ENCODE measurements around the gene DOCK7. TPM values are rescaled to one million over a fixed set of nuclear protein-coding genes. Genes with fewer than 3 reads are reported as not detected.
"Not testable (repeated sequence)": the region's sequence is repeated elsewhere in the genome, so short reads cannot be mapped to it uniquely, and the experiment has no call there.

The DOCK7 gene
- total RNA-seq, 1 experiment from 2014 or later = 43.6 TPM

DNA sequence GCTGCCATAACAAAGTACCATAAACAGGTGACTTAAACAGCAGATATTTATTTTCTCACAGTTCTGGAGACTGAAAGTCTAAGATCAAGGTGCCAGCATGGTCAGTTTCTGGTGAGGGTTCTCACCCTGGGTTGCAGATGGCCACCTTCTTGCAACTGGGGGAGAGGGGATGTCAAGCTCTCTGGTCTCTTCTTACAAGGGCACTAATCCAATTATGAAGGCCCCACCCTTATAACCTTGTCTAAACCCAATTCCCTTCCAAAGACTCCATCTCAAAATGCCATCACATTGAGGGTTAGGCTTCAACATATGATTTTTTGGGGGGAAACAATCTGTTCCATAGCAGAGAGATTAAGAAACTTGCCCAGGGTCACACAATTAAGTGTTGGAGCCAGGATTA lies 115.7 kb downstream of the DOCK7 start:
- DNase-seq = no peak
- Mint-ChIP-seq H3K9me3 (ENCODE audit: unreplicated experiment) (peaks cover 11% of the 10 kb centered on the region), H3K27me3 (ENCODE audit: insufficient read depth, unreplicated experiment) (no peaks in the 10 kb centered on the region), H3K36me3 (ENCODE audit: insufficient read depth, unreplicated experiment) (peaks cover 14% of the 10 kb centered on the region), H3K27ac (ENCODE audit: unreplicated experiment) (no peak overlapping the region), H3K4me1 (ENCODE audit: low read depth, unreplicated experiment) (no peaks in the 10 kb centered on the region), H3K4me3 (ENCODE audit: unreplicated experiment) (no peak overlapping the region)
- BruUV-seq (replicated peaks) = no TSS peak
- no peak overlapping the region for H3K4me3 ChIP-seq (ENCODE audit: low read depth, low read length)
- ChIA-PET POLR2A (no interaction called here), CTCF (no interaction called here)
- no peaks in the 10 kb centered on the region for H3K36me3 ChIP-seq (ENCODE audit: control insufficient read depth, insufficient read depth, low read length)
- intact Hi-C loops (cut with micrococcal nuclease; ENCODE audit: unreplicated experiment) = no loop called here
- H3K4me1 ChIP-seq = no peaks in the 10 kb centered on the region
- TF ChIP-seq, protein P1, sequence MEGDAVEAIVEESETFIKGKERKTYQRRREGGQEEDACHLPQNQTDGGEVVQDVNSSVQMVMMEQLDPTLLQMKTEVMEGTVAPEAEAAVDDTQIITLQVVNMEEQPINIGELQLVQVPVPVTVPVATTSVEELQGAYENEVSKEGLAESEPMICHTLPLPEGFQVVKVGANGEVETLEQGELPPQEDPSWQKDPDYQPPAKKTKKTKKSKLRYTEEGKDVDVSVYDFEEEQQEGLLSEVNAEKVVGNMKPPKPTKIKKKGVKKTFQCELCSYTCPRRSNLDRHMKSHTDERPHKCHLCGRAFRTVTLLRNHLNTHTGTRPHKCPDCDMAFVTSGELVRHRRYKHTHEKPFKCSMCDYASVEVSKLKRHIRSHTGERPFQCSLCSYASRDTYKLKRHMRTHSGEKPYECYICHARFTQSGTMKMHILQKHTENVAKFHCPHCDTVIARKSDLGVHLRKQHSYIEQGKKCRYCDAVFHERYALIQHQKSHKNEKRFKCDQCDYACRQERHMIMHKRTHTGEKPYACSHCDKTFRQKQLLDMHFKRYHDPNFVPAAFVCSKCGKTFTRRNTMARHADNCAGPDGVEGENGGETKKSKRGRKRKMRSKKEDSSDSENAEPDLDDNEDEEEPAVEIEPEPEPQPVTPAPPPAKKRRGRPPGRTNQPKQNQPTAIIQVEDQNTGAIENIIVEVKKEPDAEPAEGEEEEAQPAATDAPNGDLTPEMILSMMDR (IDR thresholded peaks at IDR 0.05; ENCODE audit: insufficient read depth in 1 of 2, low read depth in 1 of 2, low read length in 1 of 2, severe bottlenecking in 1 of 2, unreplicated experiment in 1 of 2) = no peak
- H3K9me3 ChIP-seq = no peaks in the 10 kb centered on the region
- H3K27me3 ChIP-seq (replicated peaks; ENCODE audit: control insufficient read depth, insufficient read depth, low read length) = no peaks in the 10 kb centered on the region

DNA sequence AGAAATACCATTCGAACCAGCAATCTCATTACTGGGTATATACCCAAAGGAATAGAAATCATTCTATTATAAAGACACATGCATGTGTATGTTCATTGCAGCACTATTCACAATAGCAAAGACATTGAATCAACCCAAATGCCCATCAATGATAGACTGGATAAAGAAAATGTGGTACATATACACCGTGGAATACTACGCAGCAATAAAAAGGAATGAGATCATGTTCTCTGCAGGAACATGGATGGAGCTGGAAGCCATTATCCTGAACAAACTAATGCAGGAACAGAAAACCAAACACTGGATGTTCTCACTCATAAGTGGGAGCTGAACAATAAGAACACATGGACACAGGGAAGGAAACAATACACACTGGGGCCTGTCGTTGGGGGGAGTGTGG lies 116.7 kb downstream of the DOCK7 start:
- H3K4me3 Mint-ChIP-seq (ENCODE audit: unreplicated experiment); DNase-seq; H3K36me3 ChIP-seq (ENCODE audit: control insufficient read depth, insufficient read depth, low read length); H3K4me1 ChIP-seq; POLR2A ChIA-PET; H3K27me3 Mint-ChIP-seq (ENCODE audit: insufficient read depth, unreplicated experiment); CTCF ChIA-PET; BruUV-seq (replicated peaks); H3K27ac Mint-ChIP-seq (ENCODE audit: unreplicated experiment); H3K9me3 ChIP-seq; intact Hi-C loops (cut with micrococcal nuclease; ENCODE audit: unreplicated experiment); H3K4me3 ChIP-seq (ENCODE audit: low read depth, low read length); H3K27me3 ChIP-seq (replicated peaks; ENCODE audit: control insufficient read depth, insufficient read depth, low read length); H3K4me1 Mint-ChIP-seq (ENCODE audit: low read depth, unreplicated experiment): not testable (repeated sequence)
- peaks cover 20% of the 10 kb centered on the region for H3K36me3 Mint-ChIP-seq (ENCODE audit: insufficient read depth, unreplicated experiment)
- peaks cover 11% of the 10 kb centered on the region for H3K9me3 Mint-ChIP-seq (ENCODE audit: unreplicated experiment)

DNA sequence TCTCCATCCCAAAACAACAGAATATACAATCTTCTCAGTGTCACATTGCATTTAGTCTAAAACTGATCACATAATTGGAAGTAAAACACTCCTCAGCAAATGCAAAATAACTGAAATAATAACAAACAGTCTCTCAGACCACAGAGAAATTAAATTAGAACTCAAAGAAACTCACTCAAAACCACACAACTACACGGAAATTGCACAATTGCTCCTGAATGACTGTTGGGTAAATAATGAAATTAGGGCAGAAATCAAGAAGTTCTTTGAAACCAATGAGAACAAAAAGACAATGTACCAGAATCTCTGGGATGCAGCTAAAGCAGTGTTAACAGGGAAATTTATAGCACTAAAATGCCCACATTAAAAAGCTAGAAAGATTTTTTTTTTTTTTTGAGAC lies 120.3 kb downstream of the DOCK7 start:
- H3K9me3 ChIP-seq; DNase-seq; H3K4me3 Mint-ChIP-seq (ENCODE audit: unreplicated experiment); H3K27me3 ChIP-seq (replicated peaks; ENCODE audit: control insufficient read depth, insufficient read depth, low read length); H3K27me3 Mint-ChIP-seq (ENCODE audit: insufficient read depth, unreplicated experiment); POLR2A ChIA-PET; H3K27ac Mint-ChIP-seq (ENCODE audit: unreplicated experiment); BruUV-seq (replicated peaks); H3K36me3 ChIP-seq (ENCODE audit: control insufficient read depth, insufficient read depth, low read length); CTCF ChIA-PET; H3K4me3 ChIP-seq (ENCODE audit: low read depth, low read length); intact Hi-C loops (cut with micrococcal nuclease; ENCODE audit: unreplicated experiment); H3K4me1 ChIP-seq: not testable (repeated sequence)
- Mint-ChIP-seq H3K36me3 (ENCODE audit: insufficient read depth, unreplicated experiment) (peaks cover 14% of the 10 kb centered on the region), H3K4me1 (ENCODE audit: low read depth, unreplicated experiment) (peaks cover 13% of the 10 kb centered on the region), H3K9me3 (ENCODE audit: unreplicated experiment) (peaks cover 11% of the 10 kb centered on the region)

DNA sequence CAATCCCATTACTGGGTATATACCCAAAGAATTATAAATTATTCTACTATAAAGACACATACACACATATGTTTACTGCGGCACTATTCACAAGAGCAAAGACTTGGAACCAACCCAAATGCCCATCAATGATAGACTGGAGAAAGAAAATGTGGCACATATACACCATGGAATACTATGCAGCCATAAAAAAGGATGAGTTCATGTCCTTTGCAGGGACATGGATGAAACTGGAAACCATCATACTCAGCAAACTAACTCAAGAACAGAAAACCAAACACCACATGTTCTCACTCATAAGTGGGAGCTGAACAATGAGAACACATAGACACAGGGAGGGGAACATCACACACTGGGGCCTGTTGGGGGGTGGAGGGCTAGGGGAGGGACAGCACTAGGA lies 121.0 kb downstream of the DOCK7 start:
- POLR2A ChIA-PET; H3K4me3 ChIP-seq (ENCODE audit: low read depth, low read length); DNase-seq; H3K4me1 ChIP-seq; H3K27ac Mint-ChIP-seq (ENCODE audit: unreplicated experiment); H3K4me3 Mint-ChIP-seq (ENCODE audit: unreplicated experiment); H3K27me3 ChIP-seq (replicated peaks; ENCODE audit: control insufficient read depth, insufficient read depth, low read length); intact Hi-C loops (cut with micrococcal nuclease; ENCODE audit: unreplicated experiment); H3K27me3 Mint-ChIP-seq (ENCODE audit: insufficient read depth, unreplicated experiment); BruUV-seq (replicated peaks); CTCF ChIA-PET; H3K36me3 ChIP-seq (ENCODE audit: control insufficient read depth, insufficient read depth, low read length); H3K9me3 ChIP-seq: not testable (repeated sequence)
- Mint-ChIP-seq H3K4me1 (ENCODE audit: low read depth, unreplicated experiment) (peaks cover 13% of the 10 kb centered on the region), H3K9me3 (ENCODE audit: unreplicated experiment) (peaks cover 11% of the 10 kb centered on the region), H3K36me3 (ENCODE audit: insufficient read depth, unreplicated experiment) (peaks cover 14% of the 10 kb centered on the region)
